Gastroesophageal sphincter (tissue), 4 donors: ENCODE results near the gene TTC24. TPM values are rescaled to one million over a fixed set of nuclear protein-coding genes. Genes with fewer than 3 reads are reported as not detected.

Experiments used
- ATAC-seq: fragments of 150-250 bp; one replicate; pipeline ENCODE4 v1.9.1; 2016; ENCODE audit warnings: mild to moderate bottlenecking, moderate library complexity
- H3K27ac ChIP-seq, 4 donors: fragments of 200-600 bp; sonication (generic) in 3 of 4; 1 replicate in 3 of 4; 2 replicates in 1 of 4; pipeline ENCODE4 v1.5.1; 2016 to 2019
- H3K27me3 ChIP-seq: fragments of 200-600 bp; sonication (generic); one replicate; pipeline ENCODE4 v1.5.1; 2019
- H3K36me3 ChIP-seq, 2 donors: fragments of 200-600 bp; sonication (generic); one replicate each; pipeline ENCODE4 v1.5.1; 2019; ENCODE audit warnings: control low read depth in 1 of 2
- H3K4me1 ChIP-seq, 3 donors: fragments of 200-600 bp; sonication (generic); 1 replicate in 2 of 3; 2 replicates in 1 of 3; pipeline ENCODE4 v1.5.1; 2016 to 2019; ENCODE audit warnings: control low read depth in 2 of 3
- H3K4me3 ChIP-seq, 2 donors: fragments of 200-600 bp; sonication (generic); one replicate each; pipeline ENCODE4 v1.5.1; 2019; ENCODE audit warnings: mild to moderate bottlenecking in 1 of 2, moderate library complexity in 1 of 2
- H3K9me3 ChIP-seq, 3 donors: fragments of 200-600 bp; sonication (generic); one replicate each; pipeline ENCODE4 v1.5.1; 2017 to 2019; ENCODE audit warnings: control low read depth in 2 of 3
- EP300 ChIP-seq: sonication (generic); formaldehyde crosslinking; IDR thresholded peaks from one replicate; pipeline ENCODE4 v1.6.1; 2017; ENCODE audit warnings: antibody characterized with exemption, mild to moderate bottlenecking
- POLR2A ChIP-seq, 2 donors: fragments of 450-650 bp; IDR thresholded peaks; one replicate each; pipeline ENCODE4 v1.6.1; 2017; ENCODE audit warnings: antibody characterized with exemption in 2 of 2, mild to moderate bottlenecking in 2 of 2, moderate library complexity in 1 of 2
- POLR2AphosphoS5 ChIP-seq: sonication (generic); formaldehyde crosslinking; IDR thresholded peaks from one replicate; pipeline ENCODE4 v1.6.1; 2017; ENCODE audit warnings: antibody characterized with exemption
- WGBS, 2 donors: methylation state at CpG; one replicate each; pipeline ENCODE4 v1.1.5; 2018; ENCODE audit warnings: low coverage in 1 of 2; 5-methylcytosine and 5-hydroxymethylcytosine counted together
- total RNA-seq, 4 donors: library from RNA; depleted of rRNA; stranded (reverse); fragments of >200 nt; gene quantifications; one replicate each; pipeline ENCODE4 v1.1.0, GENCODE V29; 2016
- TF ChIP-seq, protein P1 (sequence below), 4 experiments: fragments of 200-600 bp in 2 of 4; fragments of 450-650 bp in 2 of 4; sonication (generic) in 1 of 4; IDR thresholded peaks; one replicate each; pipeline ENCODE4 v1.5.1; 2017 to 2019; ENCODE audit warnings: antibody characterized with exemption in 4 of 4, mild to moderate bottlenecking in 2 of 4, moderate library complexity in 2 of 4

The TTC24 gene
- total RNA-seq, 4 donors from 2014 or later: not detected

DNA sequence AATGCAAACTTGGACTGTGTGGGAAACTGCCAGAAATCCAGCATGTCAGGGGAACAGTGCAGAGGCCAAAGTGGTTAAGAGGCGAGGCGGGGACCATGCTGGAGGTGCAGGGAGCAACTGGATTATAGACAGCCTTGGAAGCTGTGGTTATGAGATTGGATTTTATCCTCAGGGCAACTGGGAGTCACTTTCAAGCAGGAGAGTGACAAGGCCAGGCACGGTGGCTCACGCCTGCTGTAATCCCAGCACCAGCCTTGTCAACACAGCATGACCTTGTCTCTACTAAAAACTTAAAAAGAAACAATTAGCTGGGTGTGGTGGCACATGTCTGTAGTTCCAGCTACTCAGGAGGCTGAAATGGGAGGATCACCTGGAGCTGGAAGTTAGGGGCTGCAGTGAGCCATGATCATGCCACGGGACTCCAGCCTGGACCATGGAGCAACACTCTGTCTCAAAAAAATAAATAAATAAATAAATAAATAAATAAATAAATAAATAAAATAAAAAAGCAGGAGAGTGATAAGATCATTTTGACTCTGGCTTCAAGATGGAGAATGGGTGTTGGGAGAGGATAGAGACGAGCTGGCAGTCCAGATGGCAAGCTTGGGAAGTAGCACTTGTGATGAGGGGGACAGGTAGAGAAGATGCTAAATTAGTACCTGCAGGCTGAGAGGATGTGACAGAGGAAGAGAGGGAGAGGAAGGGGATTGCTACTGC is 43.2 kb downstream of the TTC24 start:
- Histone ChIP-seq H3K4me1 (peaks cover 0 to 31% (median 22%) of the 10 kb centered on the region in 3 donors), H3K4me3 (no peak overlapping the region), H3K9me3 (no peaks in the 10 kb centered on the region), H3K36me3 (no peaks in the 10 kb centered on the region), H3K27ac (no peak overlapping the region), H3K27me3 (peaks cover 57% of the 10 kb centered on the region)
- TF ChIP-seq EP300: no peak
- TF ChIP-seq, protein P1, sequence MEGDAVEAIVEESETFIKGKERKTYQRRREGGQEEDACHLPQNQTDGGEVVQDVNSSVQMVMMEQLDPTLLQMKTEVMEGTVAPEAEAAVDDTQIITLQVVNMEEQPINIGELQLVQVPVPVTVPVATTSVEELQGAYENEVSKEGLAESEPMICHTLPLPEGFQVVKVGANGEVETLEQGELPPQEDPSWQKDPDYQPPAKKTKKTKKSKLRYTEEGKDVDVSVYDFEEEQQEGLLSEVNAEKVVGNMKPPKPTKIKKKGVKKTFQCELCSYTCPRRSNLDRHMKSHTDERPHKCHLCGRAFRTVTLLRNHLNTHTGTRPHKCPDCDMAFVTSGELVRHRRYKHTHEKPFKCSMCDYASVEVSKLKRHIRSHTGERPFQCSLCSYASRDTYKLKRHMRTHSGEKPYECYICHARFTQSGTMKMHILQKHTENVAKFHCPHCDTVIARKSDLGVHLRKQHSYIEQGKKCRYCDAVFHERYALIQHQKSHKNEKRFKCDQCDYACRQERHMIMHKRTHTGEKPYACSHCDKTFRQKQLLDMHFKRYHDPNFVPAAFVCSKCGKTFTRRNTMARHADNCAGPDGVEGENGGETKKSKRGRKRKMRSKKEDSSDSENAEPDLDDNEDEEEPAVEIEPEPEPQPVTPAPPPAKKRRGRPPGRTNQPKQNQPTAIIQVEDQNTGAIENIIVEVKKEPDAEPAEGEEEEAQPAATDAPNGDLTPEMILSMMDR (IDR thresholded peaks at IDR 0.05): no peak
- TF ChIP-seq POLR2A (IDR thresholded peaks at IDR 0.05): no peak
- TF ChIP-seq POLR2AphosphoS5: no peak
- 84 to 95% methylated on average over 3 to 4 of the region's 6 CpGs for WGBS, 2 donors
- no peak for ATAC-seq

DNA sequence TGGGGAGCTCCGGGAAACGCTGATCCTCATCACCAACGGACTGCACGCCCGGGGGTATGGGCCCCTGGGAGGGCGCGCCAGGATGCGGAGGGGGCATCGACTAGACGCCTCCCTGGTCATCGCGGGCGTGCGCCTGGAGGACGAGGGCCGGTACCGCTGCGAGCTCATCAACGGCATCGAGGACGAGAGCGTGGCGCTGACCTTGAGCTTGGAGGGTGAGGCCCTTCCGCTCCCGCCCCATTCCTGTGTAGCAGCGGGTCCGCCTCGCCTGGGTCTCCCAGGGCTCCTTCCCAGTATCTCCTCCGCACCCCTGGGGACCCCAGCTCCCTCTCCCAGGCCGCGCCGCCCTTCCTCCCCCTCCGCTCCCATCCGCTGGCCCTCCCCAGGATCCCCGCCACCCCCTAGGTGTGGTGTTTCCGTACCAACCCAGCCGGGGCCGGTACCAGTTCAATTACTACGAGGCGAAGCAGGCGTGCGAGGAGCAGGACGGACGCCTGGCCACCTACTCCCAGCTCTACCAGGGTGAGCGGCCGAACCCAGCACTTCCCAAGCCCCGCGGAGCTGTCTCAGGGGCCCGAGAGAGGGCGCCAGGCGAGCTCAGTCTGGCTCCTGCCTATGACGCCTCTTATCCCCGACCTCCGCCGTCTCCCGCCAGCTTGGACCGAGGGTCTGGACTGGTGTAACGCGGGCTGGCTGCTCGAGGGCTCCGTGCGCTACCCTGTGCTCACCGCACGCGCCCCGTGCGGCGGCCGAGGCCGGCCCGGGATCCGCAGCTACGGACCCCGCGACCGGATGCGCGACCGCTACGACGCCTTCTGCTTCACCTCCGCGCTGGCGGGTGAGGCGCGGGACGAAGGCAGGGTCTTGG is 44.7 kb downstream of the TTC24 start:
- ATAC-seq: peak; percentile 58
- H3K36me3 ChIP-seq: no peaks in the 10 kb centered on the region
- TF ChIP-seq, protein P1 (IDR thresholded peaks at IDR 0.05): peak in 3 of 4 experiments; percentile 27 to 42 (median 37)
- no peak for TF ChIP-seq EP300
- no peak for TF ChIP-seq POLR2A (IDR thresholded peaks at IDR 0.05)
- no peak for TF ChIP-seq POLR2AphosphoS5
- H3K4me1 ChIP-seq: peaks cover 0 to 31% (median 22%) of the 10 kb centered on the region in 3 donors
- 0% methylated on average over 3 to 4 of the region's 87 CpGs for WGBS, 2 donors
- peak overlapping the region; percentile 8 to 48 for H3K4me3 ChIP-seq
- peaks cover 71% of the 10 kb centered on the region for H3K27me3 ChIP-seq
- H3K27ac ChIP-seq: peak overlapping the region in 2 of 4 donors; percentile 12 to 72
- H3K9me3 ChIP-seq: no peaks in the 10 kb centered on the region

DNA sequence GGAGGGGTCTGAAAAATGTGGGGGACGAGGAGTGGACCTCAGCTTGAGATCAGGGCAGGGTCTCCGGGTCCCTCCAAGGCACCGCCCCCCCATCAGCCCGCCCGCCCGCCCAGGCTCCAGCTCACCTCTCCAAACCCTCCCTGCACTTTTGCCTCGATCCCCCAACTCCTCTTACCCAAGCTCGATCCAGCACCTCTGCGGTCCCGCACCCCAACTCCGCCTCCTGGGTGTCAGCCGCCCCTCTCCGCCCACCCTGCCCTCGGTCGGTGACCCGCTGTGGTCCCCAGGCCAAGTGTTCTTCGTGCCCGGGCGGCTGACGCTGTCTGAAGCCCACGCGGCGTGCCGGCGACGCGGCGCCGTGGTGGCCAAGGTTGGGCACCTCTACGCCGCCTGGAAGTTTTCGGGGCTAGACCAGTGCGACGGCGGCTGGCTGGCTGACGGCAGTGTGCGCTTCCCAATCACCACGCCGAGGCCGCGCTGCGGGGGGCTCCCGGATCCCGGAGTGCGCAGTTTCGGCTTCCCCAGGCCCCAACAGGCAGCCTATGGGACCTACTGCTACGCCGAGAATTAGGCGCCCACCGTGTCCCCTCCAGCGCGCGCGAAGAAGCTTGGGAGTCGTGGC is 45.4 kb downstream of the TTC24 start:
- H3K27ac ChIP-seq: peak overlapping the region in 2 of 4 donors; percentile 12 to 72
- H3K27me3 ChIP-seq: peaks cover 78% of the 10 kb centered on the region
- no peaks in the 10 kb centered on the region for H3K9me3 ChIP-seq
- H3K4me3 ChIP-seq: peak overlapping the region; percentile 8 to 48
- WGBS, 2 donors: 2 to 4% methylated on average over 10 to 13 of the region's 55 CpGs
- TF ChIP-seq, protein P1 (IDR thresholded peaks at IDR 0.05): no peak
- TF ChIP-seq POLR2AphosphoS5 (no peak), EP300 (no peak), POLR2A (IDR thresholded peaks at IDR 0.05) (no peak)
- H3K4me1 ChIP-seq: peaks cover 0 to 31% (median 22%) of the 10 kb centered on the region in 3 donors
- ATAC-seq: no peak
- H3K36me3 ChIP-seq: no peaks in the 10 kb centered on the region

DNA sequence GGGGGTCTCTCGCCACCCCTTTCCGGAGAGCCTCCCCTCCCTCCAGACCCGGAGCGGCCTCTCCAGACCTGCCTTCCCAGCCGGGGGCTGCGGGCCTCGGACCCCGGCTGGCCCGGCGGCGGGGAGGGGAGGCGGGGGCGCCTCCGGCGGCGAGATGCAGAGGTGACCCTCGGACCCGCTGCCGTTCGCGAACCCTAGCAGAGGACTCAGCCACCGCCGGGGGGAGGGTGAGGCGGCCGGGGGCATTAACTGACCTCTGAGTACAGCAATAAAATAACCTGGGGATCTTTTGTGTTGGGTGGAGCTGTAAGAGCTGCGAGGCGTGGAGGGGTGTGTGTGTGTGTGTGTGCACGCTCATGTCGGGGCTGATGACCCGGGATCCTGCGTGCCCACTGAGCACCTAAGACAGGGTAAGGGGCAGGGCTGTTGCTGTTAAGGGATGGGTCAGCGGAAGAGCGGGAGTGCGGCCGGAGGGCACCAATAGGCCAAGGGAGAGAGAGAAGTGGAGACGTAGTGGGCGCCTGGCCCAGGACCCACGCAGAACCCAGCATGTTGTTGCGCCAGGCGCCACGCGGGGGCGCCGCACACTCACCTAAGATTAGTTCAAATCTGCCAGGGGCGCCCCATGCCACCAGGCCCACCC is 46.0 kb downstream of the TTC24 start:
- TF ChIP-seq POLR2AphosphoS5 (no peak), POLR2A (IDR thresholded peaks at IDR 0.05) (no peak), EP300 (no peak)
- TF ChIP-seq, protein P1 (IDR thresholded peaks at IDR 0.05): peak; percentile 74 to 84 (median 78)
- Histone ChIP-seq H3K4me1 (peaks cover 0 to 31% (median 22%) of the 10 kb centered on the region in 3 donors), H3K27ac (peak overlapping the region in 1 of 4 donors; percentile 72), H3K9me3 (no peaks in the 10 kb centered on the region), H3K4me3 (peak overlapping the region; percentile 5 to 48), H3K27me3 (peaks cover 84% of the 10 kb centered on the region), H3K36me3 (no peaks in the 10 kb centered on the region)
- WGBS, 2 donors: 0 to 3% methylated on average over 8 to 21 of the region's 45 CpGs
- peak; percentile 58 for ATAC-seq
